Coronary artery (tissue), 2 donors: ENCODE measurements around the gene PFDN5.
A peak's percentile ranks its signal among the peaks of the same experiment; 100 is the strongest.

ENCODE experiments used
- DNase-seq: peaks from one replicate; pipeline ENCODE4 v3.0.0-alpha.2; 2017; ENCODE audit warnings: low spot score
- H3K27ac ChIP-seq, 2 donors: fragments of 200-600 bp; sonication (generic); one replicate each; pipeline ENCODE4 v1.5.1; 2016 to 2019
- H3K4me3 ChIP-seq: fragments of 200-600 bp; sonication (generic); 2 replicates; pipeline ENCODE4 v1.5.1; 2016; ENCODE audit warnings: mild to moderate bottlenecking, moderate library complexity
- CTCF ChIP-seq: fragments of 200-600 bp; sonication (generic); IDR thresholded peaks from one replicate; pipeline ENCODE4 v1.5.1; 2019; ENCODE audit warnings: antibody characterized with exemption

Gene PFDN5

GRCh38 chr12:53334822-53335221 lies 39.5 kb downstream of the PFDN5 start:
- TF ChIP-seq CTCF: no peak
- H3K4me3 ChIP-seq: no peak overlapping the region
- DNase-seq: no peak
- no peak overlapping the region for H3K27ac ChIP-seq

- H3K4me3 ChIP-seq: no peak within 1 kb of the TSS
- TF ChIP-seq CTCF: no peak
- no peak within 1 kb of the TSS for H3K27ac ChIP-seq
- DNase-seq: no peak
These were observed 40.9 kb downstream of the PFDN5 start, which contains the start of gene SP7 for GRCh38 chr12:53336181-53336681. TSS of gene SP7 (minus strand) at chr12:53336354. CDS start at chr12:53335646, 708 bp downstream.

GRCh38 chr12:53338017-53338416 lies 42.7 kb downstream of the PFDN5 start:
- H3K4me3 ChIP-seq: no peak overlapping the region
- TF ChIP-seq CTCF: no peak
- no peak overlapping the region for H3K27ac ChIP-seq
- no peak for DNase-seq

GRCh38 chr12:53338916-53339315 lies 43.6 kb downstream of the PFDN5 start:
- no peak overlapping the region for H3K4me3 ChIP-seq
- no peak for TF ChIP-seq CTCF
- H3K27ac ChIP-seq: no peak overlapping the region
- no peak for DNase-seq

- TF ChIP-seq CTCF: no peak
- Histone ChIP-seq H3K4me3 (no peak overlapping the region), H3K27ac (no peak overlapping the region)
- DNase-seq: no peak
These were observed 45.1 kb downstream of the PFDN5 start for GRCh38 chr12:53340398-53340797.

- Histone ChIP-seq H3K27ac (no peak overlapping the region), H3K4me3 (no peak overlapping the region)
- no peak for DNase-seq
- TF ChIP-seq CTCF: no peak
These were observed 48.1 kb downstream of the PFDN5 start for GRCh38 chr12:53343449-53343848.

GRCh38 chr12:53343969-53344368 lies 48.6 kb downstream of the PFDN5 start:
- TF ChIP-seq CTCF: no peak
- Histone ChIP-seq H3K4me3 (peak overlapping the region; percentile 75), H3K27ac (peak overlapping the region in 1 of 2 donors; percentile 88)
- no peak for DNase-seq
